RWPE2 (cell line): ENCODE data around the gene ETV3.
"Not testable (repeated sequence)": the region's sequence is repeated elsewhere in the genome, so short reads cannot be mapped to it uniquely, and the experiment has no call there.

Source experiments
- ATAC-seq: fragments of 200-7000 bp; cut with Tn5 transposase; 3 replicates; pipeline ENCODE4 v1.9.1; 2021; ENCODE audit warnings: low read depth
- DNase-seq: peaks from one replicate; pipeline ENCODE4 v3.0.0-alpha.2; 2020; ENCODE audit warnings: low spot score
- H3K27ac ChIP-seq: fragments of 450-650 bp; 2 replicates; pipeline ENCODE4 v1.5.1; 2017; ENCODE audit warnings: mild to moderate bottlenecking; ENCODE audit not compliant: poor library complexity, severe bottlenecking
- H3K27me3 ChIP-seq: fragments of 250-450 bp; sonication (Bioruptor Pico); 2 replicates; pipeline ENCODE4 v1.5.1; 2021; ENCODE audit warnings: mild to moderate bottlenecking, moderate library complexity; ENCODE audit not compliant: insufficient read depth, poor library complexity, severe bottlenecking
- H3K36me3 ChIP-seq: fragments of 250-450 bp; sonication (Bioruptor Pico); 2 replicates; pipeline ENCODE4 v1.5.1; 2020; ENCODE audit warnings: low read depth, mild to moderate bottlenecking, moderate library complexity
- H3K4me1 ChIP-seq: fragments of 250-450 bp; sonication (Bioruptor Pico); 2 replicates; pipeline ENCODE4 v1.5.1; 2021; ENCODE audit warnings: mild to moderate bottlenecking, moderate library complexity; ENCODE audit not compliant: insufficient read depth, poor library complexity, severe bottlenecking
- H3K4me3 ChIP-seq: fragments of 250-450 bp; sonication (Bioruptor Pico); 2 replicates; pipeline ENCODE4 v1.5.1; 2021; ENCODE audit warnings: mild to moderate bottlenecking, moderate library complexity; ENCODE audit not compliant: severe bottlenecking
- H3K9me3 ChIP-seq: fragments of 250-450 bp; sonication (Bioruptor Pico); 2 replicates; pipeline ENCODE4 v1.5.1; 2021; ENCODE audit warnings: mild to moderate bottlenecking, moderate library complexity; ENCODE audit not compliant: severe bottlenecking
- CTCF ChIP-seq: fragments of 450-650 bp; IDR thresholded peaks from one replicate; pipeline ENCODE4 v1.5.1; 2017; ENCODE audit warnings: mild to moderate bottlenecking, moderate library complexity; ENCODE audit not compliant: poor library complexity, severe bottlenecking

The ETV3 gene

GRCh38 chr1:157104598-157105293 lies 33.4 kb downstream of the ETV3 start:
- DNase-seq (no peak), ATAC-seq (no peak)
- Histone ChIP-seq H3K36me3 (no peaks in the 10 kb centered on the region), H3K27me3 (no peaks in the 10 kb centered on the region), H3K27ac (no peak overlapping the region), H3K9me3 (no peaks in the 10 kb centered on the region), H3K4me1 (no peaks in the 10 kb centered on the region), H3K4me3 (no peak overlapping the region)
- TF ChIP-seq CTCF = no peak

- Histone ChIP-seq H3K9me3 (no peaks in the 10 kb centered on the region), H3K4me1 (no peaks in the 10 kb centered on the region), H3K27me3 (no peaks in the 10 kb centered on the region), H3K27ac (no peak overlapping the region), H3K36me3 (no peaks in the 10 kb centered on the region), H3K4me3 (no peak overlapping the region)
- no peak for TF ChIP-seq CTCF
- DNase-seq (no peak), ATAC-seq (no peak)
These were observed 34.9 kb downstream of the ETV3 start for GRCh38 chr1:157103268-157103667.

DNA sequence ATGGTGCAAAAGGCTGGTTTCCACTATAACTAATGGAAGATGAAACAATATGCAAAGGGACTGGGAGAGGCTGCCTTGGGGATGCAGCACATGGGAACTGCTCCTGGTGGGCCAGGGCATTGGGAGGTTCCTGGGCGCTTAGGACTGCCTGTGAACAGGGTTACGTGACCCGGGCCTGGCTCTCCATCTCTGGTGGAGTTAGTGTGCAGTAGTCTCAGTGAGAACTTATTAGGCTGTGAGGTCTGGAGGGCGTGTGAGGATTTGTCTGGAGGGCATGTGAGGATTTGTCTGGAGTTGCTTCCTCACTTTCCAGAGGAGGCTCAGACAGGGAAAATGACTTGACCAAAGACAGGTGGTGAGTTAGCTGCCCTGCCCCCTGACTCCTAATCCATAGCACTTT lies 37.0 kb downstream of the ETV3 start:
- ATAC-seq (no peak), DNase-seq (no peak)
- H3K27me3 ChIP-seq = no peaks in the 10 kb centered on the region
- TF ChIP-seq CTCF = no peak
- no peaks in the 10 kb centered on the region for H3K4me1 ChIP-seq
- no peak overlapping the region for H3K4me3 ChIP-seq
- no peak overlapping the region for H3K27ac ChIP-seq
- no peaks in the 10 kb centered on the region for H3K36me3 ChIP-seq
- no peaks in the 10 kb centered on the region for H3K9me3 ChIP-seq

- DNase-seq (no peak), ATAC-seq (no peak)
- no peaks in the 10 kb centered on the region for H3K9me3 ChIP-seq
- no peak for TF ChIP-seq CTCF
- no peaks in the 10 kb centered on the region for H3K4me1 ChIP-seq
- no peaks in the 10 kb centered on the region for H3K27me3 ChIP-seq
- no peak within 1 kb of the TSS for H3K27ac ChIP-seq
- no peaks in the 10 kb centered on the region for H3K36me3 ChIP-seq
- no peak within 1 kb of the TSS for H3K4me3 ChIP-seq
These were observed 38.6 kb downstream of the ETV3 start, which contains the start of gene ETV3L for GRCh38 chr1:157099633-157100009. TSS of gene ETV3L (minus strand) at chr1:157099808. CDS start at chr1:157099523, 285 bp downstream.

DNA sequence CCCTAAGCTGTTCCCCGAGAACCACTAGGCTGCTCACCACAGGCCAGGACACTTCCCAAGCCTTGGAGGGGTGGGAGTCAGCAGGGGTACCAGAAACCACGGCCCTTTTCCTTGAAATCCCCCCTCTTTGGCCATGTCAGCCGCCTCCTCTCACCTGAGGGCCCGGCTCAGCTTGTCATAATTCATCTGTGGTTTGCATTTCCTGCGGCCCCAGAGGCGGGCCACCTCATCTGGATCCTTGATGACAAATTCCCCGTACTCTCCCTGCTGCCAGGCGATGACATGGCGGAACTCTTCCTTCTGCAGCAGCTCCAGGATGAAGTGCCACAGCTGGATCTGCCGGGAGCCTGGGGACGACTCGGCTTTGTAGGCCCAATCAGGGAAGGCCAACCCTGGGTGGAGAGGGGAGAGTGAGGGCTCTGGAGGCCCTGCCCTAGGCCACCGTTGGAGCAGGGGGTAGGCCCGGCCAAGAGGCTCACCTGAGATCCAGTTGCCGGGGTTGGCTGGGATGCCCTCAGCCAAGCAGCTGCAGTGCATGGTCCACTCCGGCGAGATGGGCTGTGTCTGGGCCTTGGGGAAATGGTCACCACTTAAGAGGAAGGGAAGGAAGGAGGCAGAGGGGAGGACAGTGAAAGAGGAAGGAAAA lies 39.1 kb downstream of the ETV3 start:
- H3K27ac ChIP-seq, H3K9me3 ChIP-seq, H3K4me1 ChIP-seq, H3K4me3 ChIP-seq, ATAC-seq, H3K36me3 ChIP-seq, DNase-seq, H3K27me3 ChIP-seq: not testable (repeated sequence)
